ENCODE results near the gene ST6GALNAC6. TPM values are rescaled to one million over a fixed set of nuclear protein-coding genes. Genes with fewer than 3 reads are reported as not detected.
A peak's percentile ranks its signal among the peaks of the same experiment; 100 is the strongest.
"Not testable (repeated sequence)": the region's sequence is repeated elsewhere in the genome, so short reads cannot be mapped to it uniquely, and the experiment has no call there.

ST6GALNAC6 gene
- total and polyA plus RNA-seq, 2 experiments from 2014 or later = 53.0 to 73.4 TPM

DNA sequence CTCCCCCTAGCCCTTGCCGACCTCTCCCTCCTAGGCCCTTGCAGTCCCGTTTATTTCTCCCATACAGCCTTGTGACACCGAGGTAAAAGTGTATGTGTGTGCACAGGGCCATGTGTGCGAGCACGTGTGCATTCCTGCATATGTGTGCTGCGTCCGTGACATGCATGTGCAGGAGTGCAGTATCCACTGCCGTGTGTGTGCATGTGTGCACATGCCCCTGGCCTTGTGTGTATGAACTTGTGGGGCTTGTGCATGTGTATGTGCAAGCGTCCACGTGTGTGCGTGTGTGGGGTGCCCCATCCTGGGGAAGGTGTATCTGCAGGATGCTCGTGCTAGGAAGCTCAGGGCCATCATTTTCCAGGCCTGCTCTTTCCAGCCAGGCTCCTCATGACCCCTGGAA, 28.5 kb downstream of the ST6GALNAC6 start:
- Histone ChIP-seq H3K4me1 (ENCODE audit: low read depth) (peaks cover 9% of the 10 kb centered on the region), H3K27me3 (no peaks in the 10 kb centered on the region), H3K36me3 (peaks cover 7% of the 10 kb centered on the region), H3K9me3 (ENCODE audit: low read depth) (no peaks in the 10 kb centered on the region), H3K4me3 (no peak overlapping the region), H3K27ac (no peak overlapping the region)
- DNase-seq (ENCODE audit: low read depth in 1 of 2, low spot score in 1 of 2) = no peak
- TF ChIP-seq, protein P1, sequence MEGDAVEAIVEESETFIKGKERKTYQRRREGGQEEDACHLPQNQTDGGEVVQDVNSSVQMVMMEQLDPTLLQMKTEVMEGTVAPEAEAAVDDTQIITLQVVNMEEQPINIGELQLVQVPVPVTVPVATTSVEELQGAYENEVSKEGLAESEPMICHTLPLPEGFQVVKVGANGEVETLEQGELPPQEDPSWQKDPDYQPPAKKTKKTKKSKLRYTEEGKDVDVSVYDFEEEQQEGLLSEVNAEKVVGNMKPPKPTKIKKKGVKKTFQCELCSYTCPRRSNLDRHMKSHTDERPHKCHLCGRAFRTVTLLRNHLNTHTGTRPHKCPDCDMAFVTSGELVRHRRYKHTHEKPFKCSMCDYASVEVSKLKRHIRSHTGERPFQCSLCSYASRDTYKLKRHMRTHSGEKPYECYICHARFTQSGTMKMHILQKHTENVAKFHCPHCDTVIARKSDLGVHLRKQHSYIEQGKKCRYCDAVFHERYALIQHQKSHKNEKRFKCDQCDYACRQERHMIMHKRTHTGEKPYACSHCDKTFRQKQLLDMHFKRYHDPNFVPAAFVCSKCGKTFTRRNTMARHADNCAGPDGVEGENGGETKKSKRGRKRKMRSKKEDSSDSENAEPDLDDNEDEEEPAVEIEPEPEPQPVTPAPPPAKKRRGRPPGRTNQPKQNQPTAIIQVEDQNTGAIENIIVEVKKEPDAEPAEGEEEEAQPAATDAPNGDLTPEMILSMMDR (IDR thresholded peaks at IDR 0.05; ENCODE audit: low read depth, low read length) = no peak

DNA sequence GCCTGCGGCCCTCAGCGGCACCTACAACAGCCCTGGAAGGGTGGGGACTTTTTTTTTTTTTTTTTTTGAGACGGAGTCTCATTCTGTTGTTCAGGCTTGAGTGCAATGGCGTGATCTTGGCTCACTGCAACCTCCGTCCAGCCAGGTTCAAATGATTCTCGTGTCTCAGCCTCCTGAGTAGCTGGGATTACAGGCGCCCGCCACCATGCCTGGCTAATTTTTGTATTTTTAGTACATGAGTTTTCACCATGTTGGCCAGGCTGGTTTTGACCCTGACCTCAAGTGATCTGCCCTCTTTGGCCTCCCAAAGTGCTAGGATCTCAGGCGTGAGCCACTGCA, 29.3 kb downstream of the ST6GALNAC6 start:
- H3K9me3 ChIP-seq (ENCODE audit: low read depth); H3K4me3 ChIP-seq; H3K36me3 ChIP-seq; H3K27me3 ChIP-seq; DNase-seq (ENCODE audit: low read depth in 1 of 2, low spot score in 1 of 2); H3K4me1 ChIP-seq (ENCODE audit: low read depth); H3K27ac ChIP-seq: not testable (repeated sequence)

DNA sequence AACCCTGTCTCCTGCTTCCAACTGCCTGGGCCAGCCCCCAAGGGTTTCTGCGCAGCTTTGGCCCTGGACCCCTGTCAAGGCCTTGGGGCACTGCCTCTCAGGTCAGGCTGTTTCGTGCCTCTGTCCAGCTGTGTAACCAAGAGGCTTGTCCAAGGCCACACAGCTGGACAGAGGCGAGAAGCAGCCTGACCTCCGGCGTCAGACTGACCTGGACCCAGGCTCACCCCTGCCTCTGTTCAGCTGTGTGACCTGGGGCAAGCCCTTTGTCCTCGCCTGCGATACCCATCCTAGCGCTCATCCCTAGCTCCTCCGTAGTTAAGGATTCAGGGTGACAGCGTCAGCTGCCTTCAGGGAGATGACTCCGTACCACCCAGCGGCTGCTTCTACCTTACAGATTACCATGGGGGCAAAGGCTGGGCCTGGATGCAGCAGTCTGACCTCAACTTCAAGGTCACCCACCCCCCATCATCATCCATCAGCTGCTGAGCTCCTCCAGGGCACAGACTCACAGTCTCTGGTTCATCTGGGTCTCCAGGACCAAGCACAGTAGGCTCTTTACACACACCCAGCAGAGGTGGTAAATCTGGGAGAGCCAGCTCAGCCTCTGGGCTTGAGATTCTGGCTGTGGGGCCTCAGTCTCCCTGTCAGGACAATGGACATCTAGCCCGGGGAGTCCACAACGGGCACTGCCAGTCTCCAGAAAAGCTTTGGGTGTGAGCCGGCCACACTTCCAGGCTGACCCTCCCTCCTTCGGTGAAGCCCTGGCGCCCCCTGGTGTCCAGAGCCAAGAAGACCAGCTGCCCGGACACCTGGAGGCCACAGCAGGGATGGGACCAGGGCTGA, 29.9 kb downstream of the ST6GALNAC6 start:
- Histone ChIP-seq H3K4me1 (ENCODE audit: low read depth) (no peaks in the 10 kb centered on the region), H3K27me3 (no peaks in the 10 kb centered on the region), H3K9me3 (ENCODE audit: low read depth) (no peaks in the 10 kb centered on the region), H3K27ac (peak overlapping the region; percentile 17), H3K36me3 (peaks cover 7% of the 10 kb centered on the region), H3K4me3 (no peak overlapping the region)
- TF ChIP-seq, protein P1 (IDR thresholded peaks at IDR 0.05; ENCODE audit: low read depth, low read length) = peak; percentile 91
- peak; percentile 88 for DNase-seq (ENCODE audit: low read depth in 1 of 2, low spot score in 1 of 2)

DNA sequence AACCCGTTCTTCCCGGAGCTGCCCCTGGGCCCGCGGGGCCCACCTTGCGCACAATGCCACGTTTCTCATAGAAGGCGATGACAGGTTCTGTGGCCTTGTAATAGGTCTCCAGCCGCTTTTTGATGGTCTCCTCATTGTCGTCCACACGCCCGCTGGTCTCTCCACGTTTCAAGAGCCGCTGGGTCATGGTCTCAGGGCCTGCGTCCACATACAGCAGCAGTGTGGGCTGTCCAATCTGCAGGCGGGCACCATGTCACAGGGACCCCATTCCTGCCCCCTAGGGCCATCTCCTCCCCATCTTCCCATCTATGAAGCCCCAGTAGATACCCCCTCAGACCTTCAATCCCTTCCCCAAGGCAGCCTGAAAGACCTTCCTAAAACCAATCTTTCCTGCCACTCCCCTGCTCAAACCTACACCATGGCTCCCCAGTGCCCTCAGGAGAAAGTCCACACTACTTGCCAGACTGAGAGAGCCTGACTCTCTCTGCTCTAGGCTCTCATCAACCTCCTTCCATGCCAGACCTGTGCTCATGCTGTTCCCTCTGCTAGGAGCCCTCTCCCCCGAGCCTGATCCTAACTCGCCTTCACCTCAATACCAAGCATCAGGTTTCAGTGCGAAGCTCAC, 31.0 kb downstream of the ST6GALNAC6 start:
- no peaks in the 10 kb centered on the region for H3K4me1 ChIP-seq (ENCODE audit: low read depth)
- H3K27ac ChIP-seq = peak overlapping the region; percentile 23
- H3K36me3 ChIP-seq = peaks cover 7% of the 10 kb centered on the region
- DNase-seq (ENCODE audit: low read depth in 1 of 2, low spot score in 1 of 2) = no peak
- TF ChIP-seq, protein P1 (IDR thresholded peaks at IDR 0.05; ENCODE audit: low read depth, low read length) = no peak
- H3K27me3 ChIP-seq = no peaks in the 10 kb centered on the region
- no peak overlapping the region for H3K4me3 ChIP-seq
- no peaks in the 10 kb centered on the region for H3K9me3 ChIP-seq (ENCODE audit: low read depth)

DNA sequence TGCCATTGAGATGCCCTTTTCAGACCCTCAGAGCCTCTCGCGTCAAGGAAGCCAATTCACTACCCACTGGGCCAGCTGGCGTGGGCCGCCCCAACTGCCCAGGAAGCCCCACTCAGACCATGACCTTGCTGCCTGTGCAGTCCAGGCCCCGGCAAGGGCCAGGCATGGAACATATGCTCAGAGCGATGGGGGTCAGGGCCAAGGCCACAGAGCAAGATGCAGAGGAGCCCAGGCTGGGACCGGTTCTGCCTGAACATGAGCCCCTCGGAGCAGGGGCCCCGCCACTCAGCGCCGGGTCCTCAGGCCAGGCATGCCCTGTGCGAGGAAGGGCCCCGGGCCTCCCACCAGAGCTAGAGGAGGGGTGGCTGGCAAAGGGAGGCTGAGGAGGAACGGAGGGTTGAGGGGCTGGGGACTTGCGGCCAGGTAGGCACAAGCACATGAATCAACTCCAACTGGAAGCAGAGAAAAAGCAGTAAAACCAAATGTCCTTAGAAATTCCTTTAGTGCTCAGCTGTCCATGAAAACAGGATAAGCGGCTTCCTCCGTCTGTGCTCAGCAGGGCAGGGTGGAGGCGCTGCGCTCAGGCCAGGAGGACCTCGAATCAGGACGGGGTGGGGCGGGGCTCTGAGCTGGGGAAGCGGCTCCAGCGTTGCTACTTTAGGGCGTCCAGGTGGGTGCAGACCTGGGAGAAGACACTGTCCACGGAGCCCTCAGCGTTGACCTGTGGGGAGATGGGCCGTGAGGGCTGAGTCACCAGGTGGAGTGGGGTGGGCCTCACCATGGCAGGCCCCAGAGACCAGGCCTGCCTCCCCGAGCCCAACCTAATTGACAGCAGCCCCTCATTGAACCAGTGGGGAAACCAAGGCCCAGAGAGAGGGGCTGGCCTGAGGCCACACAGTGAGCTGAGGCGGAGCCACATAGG, 31.8 kb downstream of the ST6GALNAC6 start:
- Histone ChIP-seq H3K27ac (peak overlapping the region; percentile 23), H3K9me3 (ENCODE audit: low read depth) (no peaks in the 10 kb centered on the region), H3K4me1 (ENCODE audit: low read depth) (peaks cover 7% of the 10 kb centered on the region), H3K36me3 (peaks cover 7% of the 10 kb centered on the region), H3K27me3 (no peaks in the 10 kb centered on the region), H3K4me3 (no peak overlapping the region)
- TF ChIP-seq, protein P1 (IDR thresholded peaks at IDR 0.05; ENCODE audit: low read depth, low read length) = no peak
- DNase-seq (ENCODE audit: low read depth in 1 of 2, low spot score in 1 of 2) = no peak
